Transverse colon (tissue), 4 donors: Measurements from ENCODE around the gene RGS6.

Experiments used
- CTCF ChIP-seq, 5 experiments: fragments of 200-600 bp in 3 of 5; fragments of 450-650 bp in 2 of 5; sonication (generic) in 3 of 5; IDR thresholded peaks; 1 replicate in 2 of 5; 2 replicates in 3 of 5; pipeline ENCODE4 v1.5.1; 2016 to 2017; ENCODE audit warnings: antibody characterized with exemption in 5 of 5, inconsistent platforms in 3 of 5, mild to moderate bottlenecking in 2 of 5, moderate library complexity in 1 of 5
- EP300 ChIP-seq: sonication (generic); formaldehyde crosslinking; IDR thresholded peaks from one replicate; pipeline ENCODE4 v1.6.1; 2017; ENCODE audit warnings: antibody characterized with exemption, low read depth
- POLR2A ChIP-seq: fragments of 450-650 bp; IDR thresholded peaks from one replicate; pipeline ENCODE4 v1.6.1; 2016; ENCODE audit warnings: antibody characterized with exemption, mild to moderate bottlenecking, moderate library complexity
- POLR2AphosphoS5 ChIP-seq, 3 donors: sonication (generic); formaldehyde crosslinking; IDR thresholded peaks; one replicate each; pipeline ENCODE4 v1.6.1; 2016; ENCODE audit warnings: antibody characterized with exemption in 3 of 3

GRCh38 chr14:72538387-72538786 is 606.2 kb downstream of the RGS6 start:
- no peak for TF ChIP-seq POLR2A
- TF ChIP-seq CTCF (IDR thresholded peaks at IDR 0.05), result no peak
- TF ChIP-seq EP300, result no peak
- no peak for TF ChIP-seq POLR2AphosphoS5 (IDR thresholded peaks at IDR 0.05)
